SK-N-SH (cell line): ENCODE data around the gene TMEM143. TPM values are rescaled to one million over a fixed set of nuclear protein-coding genes. Genes with fewer than 3 reads are reported as not detected.
A peak's percentile ranks its signal among the peaks of the same experiment; 100 is the strongest.

Experiments used
- CTCF ChIA-PET: fragments of 300-600, 350-600 bp; formaldehyde crosslinking; extraction: SDS; loops from one replicate; lab custom pipeline; 2021; lab: Yijun Ruan, JAX
- POLR2A ChIA-PET: fragments of 350-600 bp; sonication (Branson Sonifier 250); formaldehyde crosslinking; extraction: SDS; loops from one replicate; lab custom pipeline; 2020; ENCODE audit warnings: antibody characterized with exemption, inconsistent platforms; lab: Yijun Ruan, JAX
- DNase-seq: peaks from one replicate; pipeline ENCODE4 v3.0.0; 2012
- H2AFZ ChIP-seq: fragments of 200-600 bp; sonication (generic); 2 replicates; pipeline ENCODE4 v1.8.1; 2016; ENCODE audit warnings: antibody characterized with exemption, mild to moderate bottlenecking, low read depth
- H3F3A ChIP-seq: fragments of 200-600 bp; sonication (generic); replicated peaks from 2 replicates; pipeline ENCODE3; 2016; ENCODE audit warnings: antibody characterized with exemption, mild to moderate bottlenecking; ENCODE audit not compliant: insufficient read depth
- H3K27ac ChIP-seq, 2 experiments: fragments of 200-500 bp in 1 of 2; fragments of 200-600 bp in 1 of 2; sonication (Bioruptor generic) in 1 of 2; sonication (generic), shearing (Covaris generic) in 1 of 2; 2 replicates each; pipeline versions ENCODE4 v1.5.1 to v1.6.1; 2014 to 2016; ENCODE audit warnings: low read depth in 2 of 2, inconsistent platforms in 1 of 2, low read length in 1 of 2, mild to moderate bottlenecking in 1 of 2, mixed read lengths in 1 of 2
- H3K27me3 ChIP-seq: fragments of 200-600 bp; sonication (generic), shearing (Covaris generic); 2 replicates; pipeline ENCODE4 v1.6.1; 2016; ENCODE audit warnings: mixed run types; ENCODE audit not compliant: insufficient read depth
- H3K36me3 ChIP-seq, 2 experiments: fragments of 200-500 bp in 1 of 2; fragments of 200-600 bp in 1 of 2; sonication (Bioruptor generic) in 1 of 2; sonication (generic) in 1 of 2; replicated peaks in 1 of 2; 2 replicates each; pipeline versions ENCODE3 to v1.5.1; 2014 to 2016; ENCODE audit warnings: low read length in 1 of 2, mild to moderate bottlenecking in 1 of 2; ENCODE audit not compliant: insufficient read depth in 2 of 2, control insufficient read depth in 1 of 2
- H3K4me1 ChIP-seq, 2 experiments: fragments of 200-500 bp in 1 of 2; fragments of 200-600 bp in 1 of 2; sonication (Bioruptor generic) in 1 of 2; sonication (generic), shearing (Covaris generic) in 1 of 2; 2 replicates each; pipeline versions ENCODE4 v1.5.1 to v1.6.1; 2014 to 2016; ENCODE audit warnings: low read depth in 1 of 2, low read length in 1 of 2, mixed run types in 1 of 2; ENCODE audit not compliant: insufficient read depth in 2 of 2, control insufficient read depth in 1 of 2
- H3K4me2 ChIP-seq: fragments of 200-600 bp; sonication (generic), shearing (Covaris generic); 2 replicates; pipeline ENCODE4 v1.6.1; 2017; ENCODE audit warnings: mixed run types
- H3K4me3 ChIP-seq, 2 experiments: fragments of 200-500 bp in 1 of 2; fragments of 200-600 bp in 1 of 2; sonication (Bioruptor generic) in 1 of 2; sonication (generic), shearing (Covaris generic) in 1 of 2; 2 replicates each; pipeline versions ENCODE4 v1.5.1 to v1.8.1; 2014 to 2016; ENCODE audit warnings: low read depth in 2 of 2, inconsistent platforms in 1 of 2, low read length in 1 of 2, mild to moderate bottlenecking in 1 of 2, mixed read lengths in 1 of 2, moderate library complexity in 1 of 2
- H3K79me2 ChIP-seq: fragments of 200-600 bp; sonication (generic); 2 replicates; pipeline ENCODE4 v1.8.1; 2017; ENCODE audit warnings: mild to moderate bottlenecking; ENCODE audit not compliant: insufficient read depth
- H3K9ac ChIP-seq: fragments of 200-600 bp; sonication (generic); 2 replicates; pipeline ENCODE4 v1.6.1; 2017; ENCODE audit warnings: mixed run types
- H3K9me2 ChIP-seq: fragments of 200-600 bp; sonication (generic); 2 replicates; pipeline ENCODE4 v1.6.1; 2017; ENCODE audit warnings: mixed run types
- H3K9me3 ChIP-seq: fragments of 200-600 bp; sonication (generic); 2 replicates; pipeline ENCODE4 v1.6.1; 2017; ENCODE audit warnings: mixed run types, mild to moderate bottlenecking, moderate library complexity
- H4K20me1 ChIP-seq: fragments of 200-600 bp; sonication (generic); 2 replicates; pipeline ENCODE4 v1.6.1; 2017; ENCODE audit warnings: mild to moderate bottlenecking, mixed run types; ENCODE audit not compliant: insufficient read depth
- CTCF ChIP-seq: fragments of 200-600 bp; sonication (generic); IDR thresholded peaks from 2 replicates; pipeline ENCODE4 v1.6.1; 2017; ENCODE audit warnings: antibody characterized with exemption, mild to moderate bottlenecking, moderate library complexity
- ELF1 ChIP-seq: IDR thresholded peaks from 2 replicates; pipeline ENCODE4 v1.4.0; 2012
- FOSL2 ChIP-seq: IDR thresholded peaks from 2 replicates; pipeline ENCODE4 v1.4.0; 2012; ENCODE audit warnings: low read depth, mild to moderate bottlenecking, moderate library complexity, borderline replicate concordance
- GABPA ChIP-seq: IDR thresholded peaks from 2 replicates; pipeline ENCODE4 v1.4.0; 2012; ENCODE audit warnings: low read depth, mild to moderate bottlenecking
- JUND ChIP-seq: IDR thresholded peaks from 2 replicates; pipeline ENCODE4 v1.4.0; 2012
- MXI1 ChIP-seq: IDR thresholded peaks from 2 replicates; pipeline ENCODE4 v1.6.1; 2012; ENCODE audit warnings: mild to moderate bottlenecking, low read depth, low read length, improper control_type of control experiment
- PBX3 ChIP-seq: IDR thresholded peaks from 2 replicates; pipeline ENCODE4; 2012
- RAD21 ChIP-seq: IDR thresholded peaks from 2 replicates; pipeline ENCODE4 v1.6.1; 2012; ENCODE audit warnings: mild to moderate bottlenecking, low read length
- REST ChIP-seq: IDR thresholded peaks from 2 replicates; pipeline ENCODE4 v1.6.1; 2012; ENCODE audit warnings: mild to moderate bottlenecking, low read depth, low read length, moderate library complexity
- SIN3A ChIP-seq: IDR thresholded peaks from 2 replicates; pipeline ENCODE4 v1.6.1; 2012; ENCODE audit warnings: low read depth, mild to moderate bottlenecking, low read length, moderate library complexity, borderline replicate concordance
- TAF1 ChIP-seq: IDR thresholded peaks from 2 replicates; pipeline ENCODE4 v1.6.1; 2012; ENCODE audit warnings: low read depth, mild to moderate bottlenecking, low read length, moderate library complexity, borderline replicate concordance
- WGBS: methylation state at CpG from one replicate; pipeline ENCODE4 v1.1.6; 2017; ENCODE audit warnings: low lambda C conversion rate; 5-methylcytosine and 5-hydroxymethylcytosine counted together
- polyA plus RNA-seq, 3 experiments: library from polyadenylated mRNA; depleted of rRNA; stranded (reverse); fragments of >200 nt; gene quantifications; 2 replicates each; pipeline ENCODE4 v1.2.3, GENCODE V29; 2012

Gene TMEM143
- polyA plus RNA-seq, 1 of the 3 experiments (the other 2 are of a cell fraction): 21.9 TPM

- Histone ChIP-seq H4K20me1 (no peaks in the 10 kb centered on the region), H3F3A (peaks cover 19% of the 10 kb centered on the region), H3K79me2 (peaks cover 54% of the 10 kb centered on the region), H3K4me1 (peaks cover 0 to 24% of the 10 kb centered on the region in 2 experiments; a peak in 2 of 4 replicates), H3K27me3 (no peaks in the 10 kb centered on the region), H3K4me3 (peak overlapping the region; percentile 70 to 100), H3K36me3 (peaks cover 16 to 36% of the 10 kb centered on the region in 2 experiments), H3K9ac (peak overlapping the region; percentile 100), H3K4me2 (peak overlapping the region; percentile 98), H2AFZ (peak overlapping the region; percentile 88; the same call in 1 of the 2 replicates), H3K27ac (peak overlapping the region; percentile 80 to 89), H3K9me2 (no peaks in the 10 kb centered on the region)
- POLR2A ChIA-PET: interaction anchor here (0.5 to 2.0 kb wide), 3 partner anchors 18 to 874 kb away, joined by 3 to 11 read pairs (median 4); partner anchors contain the start of genes SYNGR4 and TMEM143
- WGBS: 3% methylated on average over 6 of the region's 24 CpGs
- peak; percentile 45 for TF ChIP-seq GABPA
- TF ChIP-seq REST: 0 out of 2 replicates have a peak, but pooled peaks have one; percentile 6
- TF ChIP-seq MXI1: peak; percentile 42
- no peak for TF ChIP-seq JUND
- TF ChIP-seq TAF1: peak; percentile 33; the same call in 1 of the 2 replicates
- 0 out of 2 replicates have a peak, but pooled peaks have one; percentile 1 for TF ChIP-seq PBX3
- peak; percentile 21; the same call in 1 of the 2 replicates for TF ChIP-seq SIN3A
- TF ChIP-seq ELF1: no peak
- TF ChIP-seq FOSL2: no peak
- peak; percentile 37 for TF ChIP-seq RAD21
- TF ChIP-seq CTCF: peak; percentile 52
- TF ChIP-seq, all 33 proteins: peak for 8
- no peaks in the 10 kb centered on the region for H3K9me3 ChIP-seq
- CTCF ChIA-PET: interaction anchor here (0.6 to 2.7 kb wide), 34 partner anchors 9 to 220 kb away, joined by 3 to 41 read pairs (median 5); partner anchors contain the start of genes GRWD1, SYNGR4 and TMEM143
- DNase-seq: peak; percentile 84
Observed at GRCh38 chr19:48390188-48391099, 26.7 kb upstream of the TMEM143 start.
